SK-N-MC (cell line): ENCODE data around the gene ARID5B.

Experiments
- EZH2 ChIP-seq: fragments of 200-600 bp; sonication (generic); IDR thresholded peaks from one replicate; pipeline ENCODE4 v1.6.1; 2017; ENCODE audit warnings: antibody characterized with exemption
- POLR2AphosphoS5 ChIP-seq: IDR thresholded peaks from 2 replicates; pipeline ENCODE4 v1.6.1; 2012; ENCODE audit warnings: mild to moderate bottlenecking, low read depth, low read length, borderline replicate concordance

DNA sequence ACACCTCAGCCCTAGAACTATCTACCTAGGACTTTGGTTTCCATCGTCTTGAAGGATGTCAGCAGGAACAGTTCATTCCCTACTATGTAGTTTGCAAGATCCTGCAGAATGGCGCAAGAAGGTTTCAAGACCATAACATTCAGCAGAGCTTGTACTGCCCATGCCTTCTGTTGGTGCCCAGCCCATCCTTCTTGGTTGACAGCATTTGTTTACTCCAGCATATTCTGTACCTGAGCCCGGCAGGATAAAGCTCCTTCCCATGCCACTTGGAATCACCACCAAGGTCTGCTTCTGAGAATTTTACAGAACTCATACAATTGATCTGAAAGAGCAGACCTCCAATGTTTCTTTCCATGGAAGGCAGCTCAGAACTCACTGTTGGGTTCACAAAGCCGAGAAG lies 150.8 kb downstream of the ARID5B start:
- no peak for TF ChIP-seq EZH2
- TF ChIP-seq POLR2AphosphoS5: no peak
